Skeletal muscle tissue (tissue), 4 donors: ENCODE data around the gene NAALADL2. TPM values are rescaled to one million over a fixed set of nuclear protein-coding genes. Genes with fewer than 3 reads are reported as not detected.
A peak's percentile ranks its signal among the peaks of the same experiment; 100 is the strongest.
"Not testable (repeated sequence)": the region's sequence is repeated elsewhere in the genome, so short reads cannot be mapped to it uniquely, and the experiment has no call there.

Experiments used
- H3K27ac ChIP-seq: one replicate; pipeline ENCODE4 v1.7.0; 2013; ENCODE audit warnings: mild to moderate bottlenecking, low read depth, low read length, inconsistent platforms
- H3K27me3 ChIP-seq, 3 donors: one replicate each; pipeline ENCODE4 v1.7.0; 2013; ENCODE audit warnings: low read length in 3 of 3; ENCODE audit not compliant: control insufficient read depth in 3 of 3, insufficient read depth in 3 of 3
- H3K36me3 ChIP-seq, 3 donors: one replicate each; pipeline ENCODE4 v1.7.0; 2013; ENCODE audit warnings: low read length in 3 of 3; ENCODE audit not compliant: control insufficient read depth in 3 of 3, insufficient read depth in 3 of 3
- H3K4me1 ChIP-seq, 3 donors: one replicate each; pipeline ENCODE4 v1.7.0; 2013; ENCODE audit warnings: low read length in 3 of 3, mild to moderate bottlenecking in 3 of 3; ENCODE audit not compliant: control insufficient read depth in 3 of 3, insufficient read depth in 3 of 3
- H3K4me3 ChIP-seq, 3 donors: one replicate each; pipeline ENCODE4 v1.7.0; 2013; ENCODE audit warnings: low read length in 3 of 3
- H3K9ac ChIP-seq, 3 donors: one replicate each; pipeline ENCODE4 v1.7.0; 2013; ENCODE audit warnings: low read length in 3 of 3, mild to moderate bottlenecking in 3 of 3, moderate library complexity in 2 of 3, low read depth in 1 of 3
- H3K9me3 ChIP-seq, 3 donors: one replicate each; pipeline ENCODE4 v1.7.0; 2013; ENCODE audit warnings: low read length in 3 of 3; ENCODE audit not compliant: control insufficient read depth in 3 of 3
- total RNA-seq: library from RNA; depleted of rRNA; stranded (reverse); fragments of >200 nt; gene quantifications from one replicate; pipeline ENCODE4 v1.2.3, GENCODE V29; 2014
- donor health status: Osteomylitis.

Gene NAALADL2
- total RNA-seq, 1 donor from 2014 or later, result 17.7 TPM

- no peaks in the 10 kb centered on the region for H3K36me3 ChIP-seq
- no peaks in the 10 kb centered on the region for H3K27me3 ChIP-seq
- no peak overlapping the region for H3K9ac ChIP-seq
- H3K4me1 ChIP-seq, result no peaks in the 10 kb centered on the region
- no peaks in the 10 kb centered on the region for H3K9me3 ChIP-seq
- no peak overlapping the region for H3K4me3 ChIP-seq
- no peak overlapping the region for H3K27ac ChIP-seq
Measured at GRCh38 chr3:175512700-175513099, 653.6 kb downstream of the NAALADL2 start.

GRCh38 chr3:175518459-175518858 is 659.3 kb downstream of the NAALADL2 start:
- Histone ChIP-seq H3K36me3 (no peaks in the 10 kb centered on the region), H3K27me3 (no peaks in the 10 kb centered on the region), H3K9me3 (no peaks in the 10 kb centered on the region), H3K4me3 (no peak overlapping the region), H3K9ac (no peak overlapping the region), H3K4me1 (no peaks in the 10 kb centered on the region), H3K27ac (no peak overlapping the region)

- no peaks in the 10 kb centered on the region for H3K4me1 ChIP-seq
- no peaks in the 10 kb centered on the region for H3K36me3 ChIP-seq
- H3K9me3 ChIP-seq, result no peaks in the 10 kb centered on the region
- H3K27me3 ChIP-seq, result no peaks in the 10 kb centered on the region
- H3K27ac ChIP-seq, result no peak overlapping the region
- no peak overlapping the region for H3K9ac ChIP-seq
- no peak overlapping the region for H3K4me3 ChIP-seq
Measured at GRCh38 chr3:175521406-175521805, 662.3 kb downstream of the NAALADL2 start.

- Histone ChIP-seq H3K36me3 (no peaks in the 10 kb centered on the region), H3K27ac (no peak overlapping the region), H3K9me3 (no peaks in the 10 kb centered on the region), H3K27me3 (no peaks in the 10 kb centered on the region), H3K9ac (no peak overlapping the region), H3K4me1 (no peaks in the 10 kb centered on the region), H3K4me3 (peak overlapping the region; percentile 36 to 57 (median 43))
Measured at GRCh38 chr3:175526191-175526590, 667.1 kb downstream of the NAALADL2 start.

- no peaks in the 10 kb centered on the region for H3K36me3 ChIP-seq
- H3K9ac ChIP-seq, result no peak overlapping the region
- no peaks in the 10 kb centered on the region for H3K4me1 ChIP-seq
- H3K9me3 ChIP-seq, result no peaks in the 10 kb centered on the region
- H3K27ac ChIP-seq, result no peak overlapping the region
- H3K4me3 ChIP-seq, result peak overlapping the region; percentile 36 to 57 (median 43)
- no peaks in the 10 kb centered on the region for H3K27me3 ChIP-seq
Measured at GRCh38 chr3:175526609-175527280, 667.6 kb downstream of the NAALADL2 start.

- not testable (repeated sequence) for H3K36me3 ChIP-seq, H3K9ac ChIP-seq, H3K27me3 ChIP-seq, H3K4me1 ChIP-seq, H3K9me3 ChIP-seq, H3K27ac ChIP-seq, H3K4me3 ChIP-seq
Measured at GRCh38 chr3:175528693-175529092, 669.6 kb downstream of the NAALADL2 start.

- Histone ChIP-seq H3K27me3 (no peaks in the 10 kb centered on the region), H3K4me1 (no peaks in the 10 kb centered on the region), H3K27ac (no peak overlapping the region), H3K9ac (no peak overlapping the region), H3K9me3 (no peaks in the 10 kb centered on the region), H3K36me3 (no peaks in the 10 kb centered on the region), H3K4me3 (no peak overlapping the region)
Measured at GRCh38 chr3:175535351-175535750, 676.2 kb downstream of the NAALADL2 start.

- H3K4me1 ChIP-seq, result no peaks in the 10 kb centered on the region
- no peak overlapping the region for H3K9ac ChIP-seq
- H3K4me3 ChIP-seq, result no peak overlapping the region
- no peaks in the 10 kb centered on the region for H3K27me3 ChIP-seq
- no peak overlapping the region for H3K27ac ChIP-seq
- no peaks in the 10 kb centered on the region for H3K36me3 ChIP-seq
- no peaks in the 10 kb centered on the region for H3K9me3 ChIP-seq
Measured at GRCh38 chr3:175546115-175546514, 687.0 kb downstream of the NAALADL2 start.

GRCh38 chr3:175552929-175553328 is 693.8 kb downstream of the NAALADL2 start:
- Histone ChIP-seq H3K4me1 (no peaks in the 10 kb centered on the region), H3K4me3 (no peak overlapping the region), H3K9me3 (no peaks in the 10 kb centered on the region), H3K27me3 (no peaks in the 10 kb centered on the region), H3K9ac (no peak overlapping the region), H3K27ac (no peak overlapping the region), H3K36me3 (no peaks in the 10 kb centered on the region)

GRCh38 chr3:175554801-175555200 is 695.7 kb downstream of the NAALADL2 start:
- no peaks in the 10 kb centered on the region for H3K4me1 ChIP-seq
- peaks cover 0 to 3% (median 0%) of the 10 kb centered on the region in 3 donors for H3K9me3 ChIP-seq
- no peak overlapping the region for H3K4me3 ChIP-seq
- no peak overlapping the region for H3K27ac ChIP-seq
- no peaks in the 10 kb centered on the region for H3K27me3 ChIP-seq
- no peak overlapping the region for H3K9ac ChIP-seq
- no peaks in the 10 kb centered on the region for H3K36me3 ChIP-seq
